ENCODE data around the gene REV1.

Gene REV1

DNA sequence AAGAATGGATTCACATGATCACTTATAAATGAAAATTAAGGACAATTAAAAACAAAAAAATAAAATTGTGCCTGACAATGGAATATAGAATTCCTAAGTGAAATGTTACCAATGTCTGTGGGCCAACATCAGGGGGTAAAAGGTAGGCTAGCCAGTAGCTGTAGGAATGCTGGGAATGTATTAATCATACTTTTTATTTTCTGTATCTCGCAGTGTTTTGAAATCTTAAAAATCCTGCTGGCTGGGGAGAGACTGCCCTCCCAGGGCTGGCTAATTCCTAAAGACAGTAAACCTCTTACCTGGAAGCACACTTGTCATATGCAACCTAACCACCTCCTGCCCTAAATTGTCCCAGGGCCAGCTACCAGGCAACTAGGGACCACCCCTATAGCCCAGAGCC lies 69.8 kb downstream of the REV1 start:
- Histone ChIP-seq H3K4me3 (ENCODE audit: insufficient read depth, low read length, poor library complexity, severe bottlenecking) (no peak overlapping the region), H3F3A (ENCODE audit: insufficient read depth) (peaks cover 5% of the 10 kb centered on the region; the same call in 1 of the 2 replicates), H3K9me3 (ENCODE audit: insufficient read depth, low read length) (no peaks in the 10 kb centered on the region), H3K27ac (ENCODE audit: low read depth, low read length) (no peak overlapping the region), H4K20me1 (ENCODE audit: low read depth, low read length) (no peaks in the 10 kb centered on the region), H3K9me2 (replicated peaks; ENCODE audit: insufficient read depth, low read length) (no peaks in the 10 kb centered on the region), H2AFZ (ENCODE audit: low read depth, low read length, severe bottlenecking) (no peak overlapping the region), H3K9ac (ENCODE audit: low read length) (no peak overlapping the region), H3K79me2 (ENCODE audit: insufficient read depth, low read length) (no peaks in the 10 kb centered on the region), H3K4me2 (ENCODE audit: low read depth, low read length, poor library complexity, severe bottlenecking) (no peak overlapping the region), H3K27me3 (ENCODE audit: low read length) (no peaks in the 10 kb centered on the region), H3K36me3 (ENCODE audit: low read length) (peaks cover 62% of the 10 kb centered on the region)
- no peak for TF ChIP-seq EZH2phosphoT487 (conservative IDR thresholded peaks at IDR 0.05; ENCODE audit: low read length)
- TF ChIP-seq, protein P1, sequence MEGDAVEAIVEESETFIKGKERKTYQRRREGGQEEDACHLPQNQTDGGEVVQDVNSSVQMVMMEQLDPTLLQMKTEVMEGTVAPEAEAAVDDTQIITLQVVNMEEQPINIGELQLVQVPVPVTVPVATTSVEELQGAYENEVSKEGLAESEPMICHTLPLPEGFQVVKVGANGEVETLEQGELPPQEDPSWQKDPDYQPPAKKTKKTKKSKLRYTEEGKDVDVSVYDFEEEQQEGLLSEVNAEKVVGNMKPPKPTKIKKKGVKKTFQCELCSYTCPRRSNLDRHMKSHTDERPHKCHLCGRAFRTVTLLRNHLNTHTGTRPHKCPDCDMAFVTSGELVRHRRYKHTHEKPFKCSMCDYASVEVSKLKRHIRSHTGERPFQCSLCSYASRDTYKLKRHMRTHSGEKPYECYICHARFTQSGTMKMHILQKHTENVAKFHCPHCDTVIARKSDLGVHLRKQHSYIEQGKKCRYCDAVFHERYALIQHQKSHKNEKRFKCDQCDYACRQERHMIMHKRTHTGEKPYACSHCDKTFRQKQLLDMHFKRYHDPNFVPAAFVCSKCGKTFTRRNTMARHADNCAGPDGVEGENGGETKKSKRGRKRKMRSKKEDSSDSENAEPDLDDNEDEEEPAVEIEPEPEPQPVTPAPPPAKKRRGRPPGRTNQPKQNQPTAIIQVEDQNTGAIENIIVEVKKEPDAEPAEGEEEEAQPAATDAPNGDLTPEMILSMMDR (IDR thresholded peaks at IDR 0.05; ENCODE audit: insufficient read depth, low read length, poor library complexity, severe bottlenecking), result no peak

- TF ChIP-seq, protein P1 (IDR thresholded peaks at IDR 0.05; ENCODE audit: insufficient read depth, low read length, poor library complexity, severe bottlenecking), result no peak
- no peak for TF ChIP-seq EZH2phosphoT487 (conservative IDR thresholded peaks at IDR 0.05; ENCODE audit: low read length)
- no peaks in the 10 kb centered on the region for H3K9me2 ChIP-seq (replicated peaks; ENCODE audit: insufficient read depth, low read length)
- no peaks in the 10 kb centered on the region for H3K9me3 ChIP-seq (ENCODE audit: insufficient read depth, low read length)
- no peaks in the 10 kb centered on the region for H3K79me2 ChIP-seq (ENCODE audit: insufficient read depth, low read length)
- H3K9ac ChIP-seq (ENCODE audit: low read length), result no peak overlapping the region
- H4K20me1 ChIP-seq (ENCODE audit: low read depth, low read length), result no peaks in the 10 kb centered on the region
- H3F3A ChIP-seq (ENCODE audit: insufficient read depth), result peaks cover 5% of the 10 kb centered on the region; the same call in 1 of the 2 replicates
- H3K27me3 ChIP-seq (ENCODE audit: low read length), result no peaks in the 10 kb centered on the region
- H3K27ac ChIP-seq (ENCODE audit: low read depth, low read length), result no peak overlapping the region
- peaks cover 60% of the 10 kb centered on the region for H3K36me3 ChIP-seq (ENCODE audit: low read length)
- no peak overlapping the region for H3K4me2 ChIP-seq (ENCODE audit: low read depth, low read length, poor library complexity, severe bottlenecking)
- no peak overlapping the region for H3K4me3 ChIP-seq (ENCODE audit: insufficient read depth, low read length, poor library complexity, severe bottlenecking)
- H2AFZ ChIP-seq (ENCODE audit: low read depth, low read length, severe bottlenecking), result no peak overlapping the region
Observed at GRCh38 chr2:99417396-99417795, 72.4 kb downstream of the REV1 start.

DNA sequence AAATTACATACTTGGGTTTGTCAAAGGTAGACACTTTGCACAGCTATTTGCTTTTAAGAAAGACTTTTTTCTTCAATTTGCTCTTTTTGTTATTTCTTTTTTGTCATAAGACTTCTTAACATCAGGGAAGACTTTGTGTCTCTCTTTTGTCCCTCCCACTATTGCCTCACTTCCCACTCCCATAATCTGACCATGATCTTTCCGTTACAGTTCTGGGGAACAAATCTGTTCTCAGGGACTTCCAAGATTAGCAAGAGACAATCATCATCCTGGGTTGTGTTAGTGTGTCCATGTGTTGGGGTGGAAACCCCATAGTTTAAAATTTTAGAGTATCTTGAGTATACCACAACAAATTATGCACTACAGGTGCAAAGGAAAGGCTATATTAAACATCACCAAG lies 75.3 kb downstream of the REV1 start:
- H4K20me1 ChIP-seq (ENCODE audit: low read depth, low read length), result no peaks in the 10 kb centered on the region
- H3K9me2 ChIP-seq (replicated peaks; ENCODE audit: insufficient read depth, low read length), result no peaks in the 10 kb centered on the region
- H3K9me3 ChIP-seq (ENCODE audit: insufficient read depth, low read length), result no peaks in the 10 kb centered on the region
- no peak overlapping the region for H2AFZ ChIP-seq (ENCODE audit: low read depth, low read length, severe bottlenecking)
- no peak for TF ChIP-seq EZH2phosphoT487 (conservative IDR thresholded peaks at IDR 0.05; ENCODE audit: low read length)
- TF ChIP-seq, protein P1 (IDR thresholded peaks at IDR 0.05; ENCODE audit: insufficient read depth, low read length, poor library complexity, severe bottlenecking), result no peak
- H3K27me3 ChIP-seq (ENCODE audit: low read length), result no peaks in the 10 kb centered on the region
- H3K9ac ChIP-seq (ENCODE audit: low read length), result no peak overlapping the region
- no peak overlapping the region for H3K4me2 ChIP-seq (ENCODE audit: low read depth, low read length, poor library complexity, severe bottlenecking)
- H3K4me3 ChIP-seq (ENCODE audit: insufficient read depth, low read length, poor library complexity, severe bottlenecking), result no peak overlapping the region
- no peaks in the 10 kb centered on the region for H3K79me2 ChIP-seq (ENCODE audit: insufficient read depth, low read length)
- peaks cover 45% of the 10 kb centered on the region; the same call in 1 of the 2 replicates for H3K36me3 ChIP-seq (ENCODE audit: low read length)
- H3F3A ChIP-seq (ENCODE audit: insufficient read depth), result peaks cover 5% of the 10 kb centered on the region; the same call in 1 of the 2 replicates
- H3K27ac ChIP-seq (ENCODE audit: low read depth, low read length), result no peak overlapping the region

All from SU-DHL-6 (cell line).